ENCODE data around the gene NCK2. TPM values are rescaled to one million over a fixed set of nuclear protein-coding genes. Genes with fewer than 3 reads are reported as not detected.

NCK2 gene
- total and polyA plus RNA-seq, 2 experiments from 2014 or later, result 55.0 to 65.9 TPM

GRCh38 chr2:105917688-105918087 is 173.0 kb downstream of the NCK2 start:
- Histone ChIP-seq H3K4me3 (no peak overlapping the region), H3K9me3 (ENCODE audit: low read depth) (no peaks in the 10 kb centered on the region), H3K27me3 (no peaks in the 10 kb centered on the region), H3K36me3 (no peaks in the 10 kb centered on the region), H3K27ac (no peak overlapping the region), H3K4me1 (ENCODE audit: low read depth) (no peaks in the 10 kb centered on the region)
- no peak for TF ChIP-seq CTCF (IDR thresholded peaks at IDR 0.05; ENCODE audit: low read depth, low read length)
- no peak for DNase-seq (ENCODE audit: low read depth in 1 of 2, low spot score in 1 of 2)

- no peak overlapping the region for H3K4me3 ChIP-seq
- no peaks in the 10 kb centered on the region for H3K27me3 ChIP-seq
- TF ChIP-seq CTCF (IDR thresholded peaks at IDR 0.05; ENCODE audit: low read depth, low read length), result no peak
- DNase-seq (ENCODE audit: low read depth in 1 of 2, low spot score in 1 of 2), result peak in 1 of 2 donors; percentile 40
- no peaks in the 10 kb centered on the region for H3K9me3 ChIP-seq (ENCODE audit: low read depth)
- H3K27ac ChIP-seq, result no peak overlapping the region
- no peaks in the 10 kb centered on the region for H3K4me1 ChIP-seq (ENCODE audit: low read depth)
- no peaks in the 10 kb centered on the region for H3K36me3 ChIP-seq
Observed at GRCh38 chr2:105919191-105919811, 174.6 kb downstream of the NCK2 start.

- no peak overlapping the region for H3K27ac ChIP-seq
- H3K36me3 ChIP-seq, result no peaks in the 10 kb centered on the region
- H3K27me3 ChIP-seq, result no peaks in the 10 kb centered on the region
- peak; percentile 69 for TF ChIP-seq CTCF (IDR thresholded peaks at IDR 0.05; ENCODE audit: low read depth, low read length)
- H3K9me3 ChIP-seq (ENCODE audit: low read depth), result no peaks in the 10 kb centered on the region
- no peaks in the 10 kb centered on the region for H3K4me1 ChIP-seq (ENCODE audit: low read depth)
- peak in 1 of 2 donors; percentile 78 for DNase-seq (ENCODE audit: low read depth in 1 of 2, low spot score in 1 of 2)
- no peak overlapping the region for H3K4me3 ChIP-seq
Observed at GRCh38 chr2:105919826-105920225, 175.1 kb downstream of the NCK2 start.

- no peaks in the 10 kb centered on the region for H3K9me3 ChIP-seq (ENCODE audit: low read depth)
- no peak overlapping the region for H3K4me3 ChIP-seq
- H3K36me3 ChIP-seq, result no peaks in the 10 kb centered on the region
- no peak for DNase-seq (ENCODE audit: low read depth in 1 of 2, low spot score in 1 of 2)
- H3K27me3 ChIP-seq, result no peaks in the 10 kb centered on the region
- H3K4me1 ChIP-seq (ENCODE audit: low read depth), result no peaks in the 10 kb centered on the region
- H3K27ac ChIP-seq, result no peak overlapping the region
- TF ChIP-seq CTCF (IDR thresholded peaks at IDR 0.05; ENCODE audit: low read depth, low read length), result no peak
Observed at GRCh38 chr2:105924271-105924670, 179.6 kb downstream of the NCK2 start.

GRCh38 chr2:105924932-105925331 is 180.2 kb downstream of the NCK2 start:
- H3K27me3 ChIP-seq, result no peaks in the 10 kb centered on the region
- H3K36me3 ChIP-seq, result no peaks in the 10 kb centered on the region
- no peak for DNase-seq (ENCODE audit: low read depth in 1 of 2, low spot score in 1 of 2)
- no peak overlapping the region for H3K27ac ChIP-seq
- TF ChIP-seq CTCF (IDR thresholded peaks at IDR 0.05; ENCODE audit: low read depth, low read length), result no peak
- no peaks in the 10 kb centered on the region for H3K4me1 ChIP-seq (ENCODE audit: low read depth)
- H3K4me3 ChIP-seq, result no peak overlapping the region
- H3K9me3 ChIP-seq (ENCODE audit: low read depth), result no peaks in the 10 kb centered on the region
